Stimulated activated CD4-positive, alpha-beta T cell treated with anti-CD3 and anti-CD28 coated beads, Interleukin-1b, Interleukin-23, amount 100 ng/mL, for 4 hours (primary cell): ENCODE measurements around the gene COL8A2.
A peak's percentile ranks its signal among the peaks of the same experiment; 100 is the strongest.

Experiments used
- DNase-seq, 2 donors: peaks; one replicate each; pipeline ENCODE4 v3.0.0-alpha.2; 2020; ENCODE audit warnings: low read depth in 2 of 2

Gene COL8A2

DNA sequence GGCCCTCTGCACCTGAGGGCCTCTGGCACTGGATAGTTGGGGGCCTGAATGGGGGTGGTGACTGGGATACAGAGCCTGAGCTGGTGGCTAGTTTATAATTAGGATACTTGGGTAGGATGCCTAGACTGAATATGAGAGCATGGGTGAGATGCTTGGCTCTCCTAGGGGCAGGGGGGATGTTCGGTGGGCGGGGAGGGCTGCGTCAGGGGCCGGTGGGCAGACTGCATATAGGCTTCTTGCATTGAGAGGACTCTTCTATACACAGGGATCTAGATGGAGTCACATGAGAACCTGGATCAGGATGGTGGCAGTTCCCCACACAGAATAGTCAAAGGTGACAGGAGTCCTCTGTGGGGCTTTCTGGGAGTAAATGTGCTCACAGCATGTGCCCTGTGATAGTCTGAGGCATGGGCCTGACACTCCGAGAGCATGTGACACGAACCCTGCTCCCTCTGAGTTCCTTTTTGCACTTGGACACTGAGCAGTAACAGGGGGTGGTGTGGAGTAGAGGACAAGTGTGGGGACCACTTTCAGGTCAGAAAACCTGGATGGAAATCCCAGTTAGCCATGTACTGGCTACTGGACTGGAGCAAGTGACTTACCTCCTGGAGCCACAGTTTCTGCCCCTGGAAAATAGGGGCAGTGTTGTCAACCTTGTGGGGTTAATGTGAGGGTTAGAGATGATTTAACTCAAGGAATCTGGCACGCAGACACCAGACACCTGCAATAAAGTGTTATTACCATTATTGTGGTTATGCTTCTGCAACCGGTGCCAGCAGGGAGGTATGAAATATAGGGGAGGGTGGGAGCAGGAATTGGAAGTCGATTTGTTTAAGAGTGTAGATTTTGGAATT is 33.2 kb upstream of the COL8A2 start:
- no peak for DNase-seq

DNA sequence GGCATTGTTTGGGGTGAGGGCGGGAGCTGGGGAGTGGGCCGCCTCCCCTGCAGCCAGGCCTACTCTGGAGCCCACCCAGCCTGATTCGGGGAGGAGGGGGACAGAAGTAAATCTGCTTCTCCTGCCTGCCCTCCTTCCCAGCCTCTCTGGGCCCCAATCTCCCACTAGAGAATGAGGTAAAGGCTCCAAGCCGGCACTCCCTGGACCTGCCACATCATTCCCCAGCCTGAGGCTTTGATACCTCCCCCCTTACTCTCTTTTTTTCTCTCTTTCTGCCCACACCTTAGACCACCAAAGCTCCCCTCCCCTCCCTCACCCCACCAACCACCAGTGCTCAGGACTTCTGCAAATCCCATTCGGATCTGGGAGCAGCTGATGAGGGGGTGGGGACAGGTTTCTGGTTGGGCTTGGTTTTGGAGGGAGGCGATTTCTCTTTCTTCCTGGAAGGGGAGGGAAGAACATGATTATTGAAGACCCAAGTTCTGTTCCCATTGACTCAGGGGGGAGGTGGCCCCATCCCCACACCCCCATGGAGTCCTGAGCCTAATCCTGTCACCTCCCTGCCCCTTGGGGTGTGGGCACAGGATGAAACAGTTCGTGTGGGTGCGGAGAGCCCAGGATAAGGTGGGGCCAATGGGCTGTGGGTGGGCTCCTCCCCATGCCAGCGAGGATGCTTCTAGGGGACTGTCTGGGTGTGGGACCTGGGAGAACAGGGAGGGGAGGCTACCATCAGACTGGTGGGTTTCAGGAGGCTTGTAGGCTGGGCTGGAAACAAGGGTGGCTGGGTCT is 32.3 kb upstream of the COL8A2 start:
- DNase-seq = no peak

DNA sequence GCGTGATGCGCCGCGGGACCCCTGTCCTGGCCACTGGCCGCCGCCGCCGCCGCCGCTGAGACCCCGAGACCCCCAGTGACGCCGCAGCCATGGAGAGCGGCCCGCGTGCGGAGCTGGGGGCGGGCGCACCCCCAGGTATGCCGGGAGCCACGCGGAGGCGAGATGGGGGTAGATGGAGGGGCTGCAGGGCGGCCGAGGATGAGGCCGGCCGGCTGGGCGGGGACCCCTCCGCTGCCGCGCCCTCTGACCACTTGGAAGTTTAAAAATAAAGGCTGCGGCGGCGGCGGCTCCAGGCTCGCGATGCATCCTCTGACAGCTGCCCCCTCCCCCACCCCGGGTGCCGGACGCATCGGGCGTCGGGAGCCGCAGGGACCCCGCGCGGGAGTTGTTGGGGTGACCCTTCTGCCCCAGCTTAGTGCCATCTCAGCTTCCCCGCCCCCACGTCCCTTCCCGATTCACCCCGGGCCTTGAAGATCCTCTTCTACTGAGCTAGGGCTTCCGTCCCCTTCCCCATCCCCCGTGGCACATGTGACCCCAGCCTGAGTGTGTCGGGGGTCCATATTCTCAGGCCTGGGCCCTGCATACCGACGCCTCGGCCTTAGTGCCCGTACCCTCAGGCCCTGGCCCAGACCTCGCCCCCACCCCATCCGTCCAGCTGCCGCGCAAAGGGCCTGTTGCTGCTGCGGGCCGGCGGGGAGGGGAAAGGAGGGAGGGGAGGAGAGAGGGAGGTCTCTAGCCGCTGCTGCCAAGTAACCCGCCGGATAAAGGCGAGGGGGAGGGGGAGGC is 31.5 kb upstream of the COL8A2 start:
- DNase-seq = peak in 1 of 2 donors; percentile 53

DNA sequence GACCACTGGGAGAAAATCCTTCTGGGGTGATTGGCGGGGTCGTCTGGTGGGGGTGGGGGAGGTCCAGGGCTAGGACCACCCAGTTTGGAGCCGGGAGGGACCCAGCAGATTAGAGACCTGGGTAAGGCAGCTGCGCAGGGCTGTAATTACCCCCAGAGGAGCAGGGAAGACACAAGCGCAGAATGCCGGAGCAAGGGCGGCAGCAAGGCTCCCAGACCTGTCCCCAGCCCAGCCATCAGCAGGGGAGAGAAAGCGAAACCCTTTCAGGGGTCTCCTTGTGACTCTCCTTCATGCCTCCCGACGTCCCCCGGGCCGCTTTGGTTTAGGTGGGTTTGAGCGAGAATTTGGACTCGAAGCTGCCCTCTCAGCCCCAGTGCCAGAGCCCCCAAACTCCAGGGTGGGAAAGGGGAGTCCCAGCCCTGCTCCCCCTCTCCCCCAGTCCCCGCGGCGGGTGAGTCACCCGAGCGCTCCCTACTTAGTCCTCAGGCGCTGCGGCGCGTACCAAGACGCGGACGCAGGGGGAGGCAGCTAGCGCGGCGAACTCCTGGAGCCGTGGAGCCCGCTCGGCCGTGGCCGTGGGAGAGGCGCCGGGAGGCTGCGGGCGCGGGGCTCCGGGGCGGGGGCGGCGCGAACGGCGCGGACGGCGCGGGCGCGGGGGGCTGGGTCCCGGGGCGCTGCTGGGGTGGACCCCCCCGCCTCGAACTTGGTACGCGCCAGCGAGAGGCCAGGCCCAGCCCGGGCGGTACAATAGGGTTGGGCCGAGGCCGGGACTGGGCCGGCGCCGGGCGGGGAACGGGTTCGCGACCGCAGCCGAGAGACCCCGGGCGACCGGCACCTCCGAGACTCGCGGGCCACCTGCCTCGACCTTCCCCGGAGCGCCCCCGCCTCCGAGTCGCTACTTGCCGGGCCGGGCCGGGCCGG is 30.6 kb upstream of the COL8A2 start, which contains the start of gene MAP7D1:
MAP7D1 (plus strand) TSS at position 753 of the 921 bp plus-strand sequence. CDS start 258 bp downstream, outside the sequence.
- DNase-seq = peak; percentile 79 to 83

DNA sequence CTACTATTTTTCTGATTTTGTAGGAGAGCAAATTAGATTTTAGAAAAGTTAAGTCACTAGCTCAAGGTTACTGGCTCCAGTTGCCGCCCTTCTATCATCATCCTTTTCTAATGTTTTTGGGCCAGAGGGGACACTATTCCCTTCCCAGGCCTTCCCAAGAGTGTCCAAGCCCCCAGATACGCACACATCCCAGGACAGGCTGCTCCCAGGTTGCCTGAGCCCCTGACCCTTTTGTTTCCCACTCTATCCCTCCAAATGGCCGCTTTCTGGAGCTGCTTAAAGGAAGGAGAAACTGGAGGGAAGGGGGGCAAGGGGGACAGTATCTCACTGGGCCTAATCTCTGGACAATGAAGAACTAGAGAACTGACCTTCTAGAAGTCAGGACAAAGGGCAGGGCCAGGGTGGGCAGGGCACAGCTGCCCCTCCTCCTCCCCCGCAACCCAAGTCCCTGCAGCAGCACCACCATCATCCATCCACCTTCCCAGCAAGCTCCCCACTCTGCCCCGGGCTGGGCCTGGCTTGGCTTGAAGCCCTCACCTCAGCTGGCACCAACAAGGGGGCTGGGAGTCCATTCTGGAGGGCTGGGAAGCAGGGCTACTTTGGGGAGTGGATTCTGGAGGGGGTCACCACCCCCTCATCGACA is 29.9 kb upstream of the COL8A2 start:
- DNase-seq = no peak

DNA sequence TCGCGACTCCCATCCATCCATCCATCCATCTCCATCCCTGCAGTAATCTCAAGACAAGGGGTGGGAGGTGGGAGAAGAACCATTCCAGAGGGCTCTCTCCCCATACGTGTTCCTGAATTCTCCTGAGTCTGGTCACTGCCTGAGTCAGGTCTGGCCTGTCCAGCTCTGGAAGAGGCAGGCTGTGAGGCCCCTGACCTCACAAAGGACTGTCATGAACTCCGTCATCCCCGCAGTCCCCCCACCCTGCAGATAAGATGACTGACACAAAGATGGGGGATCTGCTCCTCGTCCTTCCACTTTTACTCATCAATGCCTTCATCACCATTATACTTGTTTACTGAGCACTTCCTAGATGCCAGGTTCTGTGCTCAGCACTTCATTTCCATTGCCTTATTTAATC is 29.3 kb upstream of the COL8A2 start:
- no peak for DNase-seq

DNA sequence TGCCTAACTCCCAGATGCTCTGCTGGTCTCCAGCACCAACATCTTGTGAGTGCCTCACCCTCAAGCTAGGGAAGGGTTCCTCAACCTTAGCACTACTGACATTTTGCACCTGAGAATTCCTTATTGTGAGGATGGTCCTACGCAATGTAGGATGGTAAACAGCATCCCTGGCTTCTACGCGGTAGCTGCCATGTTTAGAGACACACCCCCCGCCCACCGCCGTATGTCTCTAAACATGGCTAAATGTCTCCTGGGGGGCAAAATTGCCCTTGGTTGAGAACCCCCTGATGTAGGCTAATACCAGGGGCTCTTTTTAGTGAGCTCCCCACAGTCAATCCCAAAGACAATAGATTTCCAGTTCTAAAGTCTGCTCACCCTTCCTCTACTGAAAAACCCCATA is 28.5 kb upstream of the COL8A2 start:
- DNase-seq = no peak

DNA sequence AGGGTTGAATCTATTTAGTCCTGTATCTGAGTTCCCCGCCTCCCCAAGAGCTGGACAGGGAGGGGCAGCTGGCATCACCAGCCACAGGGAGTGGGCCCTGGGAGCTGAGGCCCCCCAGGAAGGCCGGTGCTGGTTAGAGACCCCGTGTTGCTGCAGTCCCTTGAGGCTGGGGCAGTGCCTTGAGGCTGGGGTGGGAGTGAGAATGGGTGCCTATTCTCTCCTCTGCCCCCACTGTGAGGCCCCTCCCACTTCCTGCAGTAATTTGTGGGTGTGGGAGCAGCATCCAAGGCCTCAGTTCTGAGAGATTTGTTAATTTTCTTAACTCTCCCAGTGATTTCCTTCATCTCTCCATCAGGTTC is 26.8 kb upstream of the COL8A2 start:
- peak in 1 of 2 donors; percentile 46 for DNase-seq

DNA sequence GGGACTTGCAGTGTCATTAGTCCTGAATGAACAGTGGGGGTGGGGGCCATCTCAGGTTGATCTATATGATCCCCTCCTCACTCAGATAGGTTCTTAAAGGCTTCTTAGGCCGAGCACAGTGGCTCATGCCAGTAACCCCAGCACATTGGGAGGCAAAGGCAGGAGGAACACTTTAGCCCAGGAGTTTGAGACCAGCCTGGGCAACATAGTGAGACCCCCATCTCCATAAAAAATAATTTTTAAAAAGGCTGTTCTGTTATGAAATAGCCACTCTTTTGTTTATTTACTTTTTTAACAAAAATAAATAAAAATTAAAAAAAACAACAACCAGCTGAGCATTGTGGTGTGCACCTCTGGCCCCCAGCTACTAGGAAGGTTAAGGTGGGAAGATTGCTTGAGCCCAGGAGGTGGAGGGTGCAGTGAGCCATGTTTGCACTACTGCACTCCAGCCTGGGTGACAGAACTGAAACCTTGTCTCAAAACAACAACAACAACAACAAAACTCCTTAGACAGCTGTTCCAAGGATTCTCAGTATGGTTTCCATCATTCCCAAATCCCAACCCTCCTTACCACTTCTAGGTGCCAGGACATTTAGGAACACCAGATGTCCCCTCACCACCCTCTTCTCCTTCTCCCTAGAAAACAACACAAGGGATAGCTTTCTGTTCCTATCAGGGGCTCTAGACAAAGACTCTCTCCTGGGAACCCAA is 26.3 kb upstream of the COL8A2 start:
- DNase-seq = no peak

DNA sequence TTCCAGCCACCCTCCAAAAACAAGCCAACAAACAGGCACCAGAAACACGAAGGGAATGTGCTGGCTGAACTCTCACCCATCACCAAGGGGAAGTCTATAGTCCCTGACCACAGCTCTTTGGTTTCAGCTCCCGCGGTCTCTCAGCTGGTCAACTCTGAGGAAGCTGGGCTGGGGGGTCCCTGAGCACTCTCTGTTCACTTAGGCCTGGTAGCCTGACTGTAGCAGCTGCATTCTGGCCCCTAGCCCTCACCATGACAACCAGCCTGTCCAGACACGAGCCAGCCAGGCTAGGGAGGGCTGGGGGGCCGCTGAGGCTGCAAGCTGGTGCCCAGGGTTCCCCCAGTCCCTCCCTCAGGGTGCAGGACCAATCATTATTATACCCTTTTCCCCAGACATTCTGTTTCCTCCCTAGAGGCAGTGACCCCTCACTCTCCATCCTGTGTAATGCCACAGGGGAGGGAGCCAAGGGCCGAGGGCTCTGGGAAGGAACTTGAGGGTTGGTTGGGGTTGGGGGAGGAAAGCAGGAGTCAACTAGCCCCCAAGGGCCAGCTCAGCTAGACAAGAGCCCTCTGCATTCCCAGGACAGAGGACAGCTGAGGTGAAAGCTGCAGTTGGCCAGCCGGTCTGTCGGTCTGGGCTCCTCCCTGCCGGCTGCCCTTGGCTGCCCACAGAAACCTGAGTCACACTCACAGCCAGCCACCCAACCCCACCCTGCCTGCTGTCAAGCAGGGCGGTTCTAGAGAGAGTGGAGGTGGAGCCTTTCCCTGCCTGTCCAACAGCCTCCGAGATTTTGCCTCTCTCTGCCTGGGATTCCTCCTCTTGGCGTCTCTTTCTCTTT is 25.5 kb upstream of the COL8A2 start:
- DNase-seq = peak; percentile 43 to 47

DNA sequence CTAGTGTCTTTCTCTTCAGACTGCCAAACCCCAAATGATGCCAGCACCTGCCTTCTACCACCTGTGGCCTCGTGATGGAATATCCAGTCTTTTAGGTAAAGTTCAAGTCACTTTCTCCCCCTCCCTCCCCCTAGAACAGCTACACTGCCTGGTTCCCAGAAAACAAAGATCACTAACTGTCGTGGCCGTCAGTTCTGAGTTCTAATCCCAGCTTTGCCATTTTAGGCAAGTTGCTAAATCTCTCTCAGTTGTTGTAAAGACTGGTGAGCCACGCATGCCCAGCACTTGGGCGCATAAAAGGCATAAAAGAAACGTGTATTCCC is 24.9 kb upstream of the COL8A2 start:
- DNase-seq = no peak

DNA sequence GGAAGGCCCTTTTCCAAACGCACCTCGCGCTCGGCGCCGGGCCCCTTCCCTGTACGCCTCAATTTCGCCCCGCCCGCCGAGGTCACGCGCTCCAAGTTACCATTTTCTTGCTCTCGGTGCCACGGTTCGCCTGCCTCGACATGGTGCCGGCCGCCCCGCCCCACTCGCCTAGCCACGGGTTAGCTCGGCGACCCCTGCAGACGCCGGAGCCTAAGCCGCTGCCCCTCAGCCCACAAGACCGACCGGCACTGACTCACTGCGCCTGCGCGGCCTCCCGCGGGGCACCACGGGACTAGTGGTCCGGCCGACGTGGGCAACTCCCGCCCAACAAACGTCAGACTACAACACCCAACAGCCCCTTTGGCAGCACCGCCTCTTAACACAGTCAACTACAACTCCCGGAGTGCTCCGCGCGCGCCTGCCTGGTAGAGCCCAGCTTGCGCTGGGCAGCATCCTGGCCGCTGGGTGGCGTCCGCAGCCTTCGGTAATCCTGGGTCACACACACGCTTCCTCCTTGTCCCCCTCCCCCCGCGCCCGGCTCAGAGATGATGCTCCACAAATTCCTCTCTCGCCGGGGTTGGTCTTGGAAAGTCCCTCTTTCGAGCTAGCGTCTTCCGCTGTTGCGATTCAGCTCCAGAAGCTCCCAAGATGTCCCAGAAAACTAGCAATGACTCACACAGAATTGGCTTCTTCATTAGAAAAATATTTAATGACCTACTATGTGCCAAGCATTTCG is 24.4 kb upstream of the COL8A2 start, which contains the start of gene TRAPPC3:
TRAPPC3 (minus strand) TSS at position 250 of the 736 bp plus-strand sequence; CDS start at position 142, 108 bp downstream.
- DNase-seq = peak; percentile 98 to 100

DNA sequence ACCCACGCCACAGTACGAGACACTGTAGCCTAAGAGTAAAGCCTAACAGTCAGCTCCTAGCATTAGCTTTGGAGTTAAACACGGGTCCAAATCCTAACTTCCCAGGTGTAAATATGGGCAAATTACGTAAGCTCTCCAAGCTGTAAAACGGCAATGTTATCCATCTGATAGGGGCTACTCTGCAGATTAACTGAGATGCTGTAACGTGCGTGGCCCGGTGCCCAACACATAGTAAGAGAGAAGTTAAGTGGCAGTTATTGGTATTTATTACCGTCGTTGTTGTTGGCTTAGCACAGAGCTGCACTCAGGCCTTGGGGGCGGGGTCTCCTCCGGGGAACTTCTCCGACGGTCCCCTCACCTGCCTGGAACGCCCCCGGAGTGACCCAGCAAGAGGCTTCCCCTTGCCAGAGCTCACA is 23.8 kb upstream of the COL8A2 start:
- DNase-seq = no peak

DNA sequence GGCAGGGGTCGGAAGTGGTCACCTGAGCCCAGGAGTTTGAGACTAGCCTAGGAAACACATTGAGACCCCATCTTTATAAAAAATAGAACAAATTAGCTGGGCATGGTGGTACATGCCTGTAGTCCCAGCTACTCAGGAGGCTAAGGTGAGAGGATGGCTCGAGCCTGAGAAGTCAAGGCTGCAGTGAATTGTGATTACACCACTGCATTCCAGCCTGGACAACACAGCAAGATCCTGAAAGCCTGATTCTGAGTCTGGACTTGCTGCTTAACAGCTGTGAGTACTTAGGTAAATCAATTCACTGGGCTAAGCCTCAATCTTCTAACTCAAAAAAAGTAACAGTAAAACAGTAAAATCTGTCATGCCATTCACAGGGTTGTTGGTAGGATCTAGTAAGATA is 19.4 kb upstream of the COL8A2 start:
- no peak for DNase-seq

DNA sequence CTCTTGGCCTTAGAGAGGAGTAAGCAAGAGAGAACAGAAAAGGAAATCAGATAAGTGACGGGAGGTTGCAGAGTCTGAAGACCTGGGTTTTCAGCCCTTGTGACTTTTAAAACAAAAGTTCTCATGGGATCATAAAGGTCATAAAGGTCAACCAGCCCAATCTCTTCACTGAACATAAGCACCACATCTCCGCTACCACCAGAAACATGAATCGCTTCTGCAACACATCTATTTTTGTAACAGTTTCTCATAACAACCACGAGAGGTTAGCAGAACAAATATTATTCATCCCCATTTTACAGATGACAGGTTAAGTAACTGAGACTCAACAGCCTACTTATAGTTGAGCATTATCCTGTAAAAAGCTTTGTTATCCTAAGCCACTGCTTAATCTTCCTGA is 18.4 kb upstream of the COL8A2 start:
- no peak for DNase-seq

DNA sequence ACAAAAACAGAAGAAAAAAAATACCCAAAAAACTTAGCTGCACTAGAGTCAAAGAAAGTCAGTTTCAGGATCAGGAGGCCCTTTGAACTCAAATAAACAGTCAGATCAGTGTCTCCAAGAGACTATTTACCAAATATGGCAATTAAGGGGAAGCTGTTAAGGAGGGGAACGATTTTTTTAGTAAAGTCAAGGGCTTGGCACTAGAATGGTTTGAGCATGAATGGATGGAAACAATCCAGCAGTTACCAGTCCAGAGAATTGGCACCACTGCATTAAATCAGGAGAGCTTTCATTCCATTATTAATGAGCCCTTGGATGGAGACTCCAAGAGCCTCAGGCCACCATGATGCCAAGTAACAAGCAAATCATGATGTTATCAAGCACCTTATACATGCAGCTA is 17.1 kb upstream of the COL8A2 start:
- no peak for DNase-seq

DNA sequence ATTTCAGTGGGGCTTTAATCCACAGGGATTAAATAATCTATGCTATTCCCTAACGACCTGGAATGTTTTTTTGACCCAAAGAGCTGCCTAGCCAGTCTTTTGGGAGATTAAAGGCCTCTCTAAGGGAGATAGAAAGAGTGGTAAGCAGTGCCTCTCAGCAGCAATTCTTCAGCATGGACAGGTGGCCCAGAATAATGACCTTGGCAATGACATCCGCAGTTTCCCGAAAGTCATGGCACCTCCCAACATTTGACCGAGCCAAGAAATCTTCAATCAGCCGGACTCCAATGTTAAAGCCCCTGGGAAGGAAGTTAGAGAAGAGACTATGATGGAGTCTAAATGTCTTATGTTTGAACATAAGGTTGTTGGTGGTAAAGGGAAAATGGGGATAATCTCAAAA is 14.5 kb upstream of the COL8A2 start:
- DNase-seq = no peak

DNA sequence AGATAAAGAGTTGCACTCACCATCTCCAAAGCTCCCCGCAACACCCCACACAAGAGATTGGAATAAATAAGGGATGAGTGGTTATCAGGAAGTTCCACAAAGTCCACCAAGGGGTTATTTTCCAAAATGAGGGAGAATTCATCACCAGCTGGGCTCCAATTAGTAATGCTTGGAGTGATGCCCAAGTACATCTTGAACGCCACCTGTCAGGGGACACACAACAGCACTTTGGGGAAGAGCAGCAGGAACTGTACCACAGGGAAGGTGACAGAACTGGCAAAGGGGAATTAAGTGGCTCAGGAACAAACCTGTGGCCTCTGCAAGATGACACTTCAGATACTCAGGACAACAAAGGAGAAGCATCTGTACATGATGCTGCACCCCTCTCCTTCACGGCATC is 12.8 kb upstream of the COL8A2 start:
- DNase-seq = no peak
